ENCODE results near the gene CDK5. TPM values are rescaled to one million over a fixed set of nuclear protein-coding genes. Genes with fewer than 3 reads are reported as not detected.

Gene CDK5
- total and polyA plus RNA-seq, 9 of the 15 experiments (the other 6 are each of a cell fraction or from before 2014, with no cell fraction given), result 3.2 to 38.0 (median 27.5) TPM

GRCh38 chr7:151008511-151009323 lies 49.0 kb downstream of the CDK5 start (continued):
- TF ChIP-seq RBM15 (IDR thresholded peaks at IDR 0.05; ENCODE audit: insufficient read depth, low read length) (no peak), HMG20B (CRISPR knock-in tag; IDR thresholded peaks at IDR 0.05) (no peak), SREBF1 (IDR thresholded peaks at IDR 0.05; ENCODE audit: borderline replicate concordance, low read depth, low read length) (no peak), KDM4B (IDR thresholded peaks at IDR 0.05; ENCODE audit: borderline replicate concordance in 2 of 2, low read depth in 1 of 2) (peak in 1 of 2 experiments; percentile 87; a peak in 2 of 4 replicates), KAT2B (IDR thresholded peaks at IDR 0.05; ENCODE audit: low read depth, low read length) (peak; percentile 69), MCM5 (IDR thresholded peaks at IDR 0.05; ENCODE audit: low read depth) (no peak), RUNX1 (IDR thresholded peaks at IDR 0.05; ENCODE audit: low read depth) (no peak; the same call in 1 of the 2 replicates), ELF4 (CRISPR knock-in tag; IDR thresholded peaks at IDR 0.05) (no peak), NCOA4 (IDR thresholded peaks at IDR 0.05; ENCODE audit: partially characterized antibody) (no peak), TBL1XR1 (IDR thresholded peaks at IDR 0.05; ENCODE audit: low read length in 2 of 2) (peak; percentile 50 to 59; a peak in 1 of 4 replicates), NRF1 (conservative IDR thresholded peaks at IDR 0.05 in 1 of 2, IDR thresholded peaks at IDR 0.05 in 1 of 2) (peak in 1 of 2 experiments; percentile 14; a peak in 1 of 4 replicates), KAT8 (IDR thresholded peaks at IDR 0.05; ENCODE audit: low read depth) (no peak), XRCC4 (IDR thresholded peaks at IDR 0.05; ENCODE audit: extremely low read depth, insufficient read depth, insufficient read length) (no peak), FOXP4 (CRISPR knock-in tag; IDR thresholded peaks at IDR 0.05; ENCODE audit: borderline replicate concordance) (0 out of 2 replicates have a peak, but pooled peaks have one; percentile 76), ZNF384 (IDR thresholded peaks at IDR 0.05; ENCODE audit: low read depth, low read length) (no peak), SMARCE1 (IDR thresholded peaks at IDR 0.05) (peak; percentile 78; the same call in 1 of the 2 replicates), CHD2 (IDR thresholded peaks at IDR 0.05; ENCODE audit: low read depth, low read length) (peak; percentile 49; the same call in 1 of the 2 replicates), ZNF121 (CRISPR knock-in tag; conservative IDR thresholded peaks at IDR 0.05) (peak; percentile 4; the same call in 1 of the 2 replicates), ZNF174 (CRISPR knock-in tag; IDR thresholded peaks at IDR 0.05) (no peak), E2F6 (IDR thresholded peaks at IDR 0.05; ENCODE audit: borderline replicate concordance in 1 of 2, extremely low read depth in 1 of 2, insufficient read depth in 1 of 2, insufficient read length in 1 of 2, low read depth in 1 of 2, low read length in 1 of 2, poor library complexity in 1 of 2, severe bottlenecking in 1 of 2) (peak; percentile 25 to 80), ZBTB7A (IDR thresholded peaks at IDR 0.05; ENCODE audit: borderline replicate concordance, control insufficient read depth, low read depth, low read length) (peak; percentile 94), THRA (IDR thresholded peaks at IDR 0.05) (no peak), TCF7L2 (IDR thresholded peaks at IDR 0.05; ENCODE audit: low read depth, low read length) (0 out of 2 replicates have a peak, but pooled peaks have one; percentile 20), IRF2 (CRISPR knock-in tag; IDR thresholded peaks at IDR 0.05) (no peak)

Measured in K562 (cell line).